GM12874 (cell line): ENCODE data around the gene CLCNKA.
A peak's percentile ranks its signal among the peaks of the same experiment; 100 is the strongest.

Experiments used
- TF ChIP-seq, protein P1 (sequence below): IDR thresholded peaks from 2 replicates; pipeline ENCODE4 v1.5.1; 2011; ENCODE audit warnings: low read depth, mild to moderate bottlenecking, control low read depth, low read length, moderate library complexity; ENCODE audit not compliant: insufficient read depth

The CLCNKA gene

DNA sequence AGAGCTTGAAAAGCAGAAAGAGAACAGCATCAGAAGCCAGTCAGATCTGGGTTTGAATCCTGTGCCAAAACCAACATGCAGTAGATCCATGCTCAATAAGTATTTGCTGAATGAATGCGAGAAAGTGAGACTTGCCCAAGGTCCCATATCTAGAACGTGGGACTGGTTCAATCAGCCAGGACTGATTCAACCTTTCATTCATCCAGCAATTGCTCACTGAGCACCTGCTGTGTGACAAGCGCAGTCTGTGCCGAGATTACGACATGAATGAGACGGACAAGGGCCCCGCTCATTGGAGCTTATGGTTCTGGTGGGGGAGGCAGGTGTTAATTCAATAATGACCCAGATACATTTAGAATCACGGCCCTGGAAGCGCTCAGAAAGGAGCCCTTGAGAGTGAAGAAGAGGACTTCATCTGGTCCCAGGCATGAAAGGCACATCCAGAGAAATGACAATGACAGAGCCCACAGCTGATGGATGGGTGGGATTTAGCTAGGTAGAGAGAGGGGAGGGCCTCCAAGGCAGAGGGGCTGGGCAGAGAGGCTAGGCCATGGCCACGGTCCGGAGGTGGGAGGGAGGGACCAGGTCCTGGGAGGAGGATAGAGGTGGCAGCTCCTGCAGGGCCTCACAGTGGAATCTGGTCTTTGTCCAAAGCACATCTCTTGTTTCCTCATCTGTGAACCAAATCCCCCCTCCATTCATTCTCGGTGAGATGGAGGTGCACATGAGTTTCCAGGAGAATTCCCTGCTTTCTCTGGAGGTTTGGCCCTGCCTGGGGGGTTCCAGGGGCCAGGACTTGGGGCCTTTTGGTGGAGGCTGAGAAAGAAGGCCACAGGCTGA lies 55.8 kb downstream of the CLCNKA start:
- TF ChIP-seq, protein P1, sequence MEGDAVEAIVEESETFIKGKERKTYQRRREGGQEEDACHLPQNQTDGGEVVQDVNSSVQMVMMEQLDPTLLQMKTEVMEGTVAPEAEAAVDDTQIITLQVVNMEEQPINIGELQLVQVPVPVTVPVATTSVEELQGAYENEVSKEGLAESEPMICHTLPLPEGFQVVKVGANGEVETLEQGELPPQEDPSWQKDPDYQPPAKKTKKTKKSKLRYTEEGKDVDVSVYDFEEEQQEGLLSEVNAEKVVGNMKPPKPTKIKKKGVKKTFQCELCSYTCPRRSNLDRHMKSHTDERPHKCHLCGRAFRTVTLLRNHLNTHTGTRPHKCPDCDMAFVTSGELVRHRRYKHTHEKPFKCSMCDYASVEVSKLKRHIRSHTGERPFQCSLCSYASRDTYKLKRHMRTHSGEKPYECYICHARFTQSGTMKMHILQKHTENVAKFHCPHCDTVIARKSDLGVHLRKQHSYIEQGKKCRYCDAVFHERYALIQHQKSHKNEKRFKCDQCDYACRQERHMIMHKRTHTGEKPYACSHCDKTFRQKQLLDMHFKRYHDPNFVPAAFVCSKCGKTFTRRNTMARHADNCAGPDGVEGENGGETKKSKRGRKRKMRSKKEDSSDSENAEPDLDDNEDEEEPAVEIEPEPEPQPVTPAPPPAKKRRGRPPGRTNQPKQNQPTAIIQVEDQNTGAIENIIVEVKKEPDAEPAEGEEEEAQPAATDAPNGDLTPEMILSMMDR, result no peak

DNA sequence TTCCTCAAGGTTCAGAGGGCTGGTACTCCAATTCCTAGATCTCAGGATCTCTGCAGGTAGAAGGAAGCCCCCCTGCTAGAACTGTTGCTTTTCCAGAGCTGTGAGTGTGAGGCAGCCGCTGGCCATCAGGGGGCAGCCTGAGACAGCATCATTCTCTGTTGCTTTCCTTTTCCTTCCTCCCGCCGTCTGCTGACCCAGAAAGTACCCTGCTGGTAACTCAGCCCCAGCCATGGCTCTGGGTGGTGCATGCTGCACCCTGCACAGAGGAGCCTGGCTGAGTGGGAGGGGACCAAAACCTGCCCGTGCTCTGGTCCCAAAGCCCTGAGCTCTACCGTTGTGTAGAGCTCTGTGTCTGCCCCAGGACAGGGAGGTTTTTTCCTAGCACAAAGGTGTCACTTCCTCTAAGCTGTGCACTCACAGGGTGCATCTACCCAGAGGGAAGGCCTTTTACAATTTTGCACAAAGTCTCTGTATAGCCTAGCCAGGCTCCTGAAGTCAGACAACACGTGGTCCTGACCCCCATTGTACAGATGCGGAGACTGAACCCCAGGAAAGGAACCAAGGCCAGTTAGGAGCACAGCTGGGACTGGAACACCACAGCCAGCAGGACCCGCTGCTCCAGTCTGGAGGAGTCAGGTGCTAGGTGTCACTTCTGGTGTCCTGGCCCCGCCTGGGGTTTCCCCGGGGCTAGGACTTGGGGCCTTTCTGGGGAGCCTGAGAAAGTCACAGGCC lies 57.3 kb downstream of the CLCNKA start:
- TF ChIP-seq, protein P1, result peak; percentile 96

DNA sequence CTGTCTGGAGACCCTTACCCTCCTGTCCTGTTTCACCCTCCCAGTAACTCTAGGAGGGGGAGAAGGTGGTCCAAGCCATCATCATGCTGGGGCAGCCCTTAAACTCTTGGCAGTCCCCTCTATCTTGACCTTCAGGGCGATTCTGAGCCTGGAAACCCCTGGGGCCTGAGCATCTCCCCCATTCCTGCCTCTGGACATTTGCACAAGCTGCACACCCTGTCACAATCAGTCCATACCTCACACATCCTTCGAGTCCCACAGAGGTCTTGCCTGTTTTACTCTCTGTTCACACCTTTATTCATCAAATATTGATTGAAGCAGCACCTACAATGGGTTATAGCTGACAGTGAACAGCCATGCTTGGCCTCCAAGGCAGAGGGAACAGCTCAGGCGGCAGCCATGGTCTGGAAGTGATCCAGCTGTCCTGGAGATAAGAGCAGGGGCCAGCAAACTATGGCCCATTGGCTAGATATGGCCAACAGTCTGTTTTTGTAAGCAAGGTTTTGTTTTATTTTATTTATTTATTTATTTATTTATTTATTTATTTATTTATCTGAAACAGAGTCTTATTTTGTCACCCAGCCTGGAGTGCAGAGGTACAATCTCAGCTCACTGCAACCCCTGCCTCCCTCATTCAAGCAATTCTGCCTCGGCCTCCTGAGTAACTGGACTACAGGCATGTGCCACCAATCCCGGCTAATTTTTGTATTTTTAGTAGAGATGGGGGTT lies 58.8 kb downstream of the CLCNKA start:
- TF ChIP-seq, protein P1, result no peak

DNA sequence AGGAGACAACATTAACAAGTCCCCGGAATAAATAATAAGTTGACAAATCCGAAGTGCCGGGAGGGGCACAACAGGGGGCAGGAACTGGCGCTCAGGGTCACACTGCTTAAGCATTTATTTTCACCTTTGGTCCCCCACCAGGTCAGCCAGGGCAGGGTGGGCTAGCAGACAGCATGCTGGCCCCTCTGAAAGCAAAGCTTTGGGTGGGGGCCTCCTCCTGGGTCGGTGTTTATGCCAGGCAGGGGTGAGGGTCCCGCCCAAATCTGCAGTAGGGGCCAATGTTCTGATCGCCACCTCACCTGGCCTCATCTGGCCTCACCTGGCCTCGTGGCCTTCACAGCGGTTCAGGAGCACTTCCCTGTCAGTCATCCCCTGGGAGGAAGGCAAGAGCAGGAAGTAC lies 59.8 kb downstream of the CLCNKA start:
- TF ChIP-seq, protein P1, result no peak

DNA sequence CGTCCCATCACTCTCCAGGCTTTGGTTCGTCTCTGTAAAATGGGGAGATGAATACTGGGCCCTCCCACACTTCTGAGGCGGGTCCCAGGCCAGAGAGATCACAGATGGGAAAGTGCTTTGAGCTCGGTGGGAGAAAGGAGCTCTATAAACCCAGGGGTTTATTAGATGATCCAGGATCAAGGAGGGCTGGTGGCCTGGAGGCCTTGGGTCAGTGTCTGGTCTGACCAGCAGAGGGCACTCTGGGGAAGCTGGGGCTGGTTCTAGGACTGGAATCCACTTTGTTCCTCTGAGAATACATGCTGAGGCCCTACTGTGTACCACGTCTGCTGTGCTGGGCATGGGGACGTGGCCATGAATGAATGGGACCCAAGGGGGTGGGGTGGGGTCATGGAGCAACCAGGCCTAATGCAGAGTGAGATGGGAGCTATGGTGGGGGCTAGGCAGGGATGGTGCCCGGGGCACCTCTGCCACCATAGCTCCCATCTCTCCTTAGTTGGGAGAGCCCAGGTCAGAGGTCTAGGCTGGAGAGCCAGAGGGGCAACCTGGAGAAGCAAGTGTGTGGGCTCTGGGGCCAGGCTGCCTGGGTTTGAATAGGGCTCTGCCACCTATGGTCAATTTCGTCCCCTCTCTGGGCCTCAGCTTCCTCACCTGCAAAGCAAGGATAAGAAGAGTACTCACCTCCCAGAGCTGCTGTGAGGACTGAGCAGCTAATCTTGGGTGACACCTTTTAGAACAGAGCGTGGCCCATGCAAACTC lies 60.6 kb downstream of the CLCNKA start:
- TF ChIP-seq, protein P1, result peak; percentile 91

DNA sequence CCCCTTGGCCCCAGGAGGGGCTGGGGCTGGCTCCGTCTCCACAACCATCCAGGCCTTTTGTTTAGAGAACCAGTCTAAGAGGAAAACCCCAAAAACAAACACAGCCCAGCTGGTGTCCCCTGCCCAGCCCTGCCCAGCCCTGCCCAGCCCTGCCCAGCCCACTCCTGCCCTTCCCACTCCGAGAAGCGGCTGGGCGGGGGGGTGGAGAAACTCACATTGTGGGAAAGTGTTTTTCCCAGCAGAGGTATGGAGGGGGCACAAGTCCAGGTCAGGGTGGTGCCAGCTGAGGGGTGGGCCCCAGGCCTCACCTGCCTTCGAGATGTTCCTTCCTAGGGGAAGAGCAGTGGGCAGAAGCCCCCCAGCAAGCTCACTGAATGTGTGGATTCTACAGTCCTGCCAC lies 61.6 kb downstream of the CLCNKA start:
- TF ChIP-seq, protein P1, result no peak
